Mononuclear cell (primary cell): Measurements from ENCODE around the gene N4BP2L1. TPM values are rescaled to one million over a fixed set of nuclear protein-coding genes. Genes with fewer than 3 reads are reported as not detected.

ENCODE experiments used
- H3K27me3 ChIP-seq: 2 replicates; pipeline ENCODE4 v1.6.0; 2011; ENCODE audit warnings: low read length, control low read depth; ENCODE audit not compliant: insufficient read depth
- H3K4me1 ChIP-seq: 2 replicates; pipeline ENCODE4 v1.5.1; 2011; ENCODE audit warnings: mild to moderate bottlenecking, low read length, control low read depth; ENCODE audit not compliant: insufficient read depth
- H3K4me3 ChIP-seq: 2 replicates; pipeline ENCODE4 v1.5.1; 2011; ENCODE audit warnings: mild to moderate bottlenecking, low read length, moderate library complexity
- H3K9me3 ChIP-seq: 2 replicates; pipeline ENCODE4 v1.5.1; 2011; ENCODE audit warnings: low read depth, mild to moderate bottlenecking, control low read depth, low read length
- total RNA-seq: library from RNA; depleted of rRNA; stranded (reverse); fragments of >200 nt; gene quantifications from one replicate; pipeline ENCODE4 v1.2.3, GENCODE V29; 2012

N4BP2L1 gene
- total RNA-seq, 1 donor, result 45.2 TPM

DNA sequence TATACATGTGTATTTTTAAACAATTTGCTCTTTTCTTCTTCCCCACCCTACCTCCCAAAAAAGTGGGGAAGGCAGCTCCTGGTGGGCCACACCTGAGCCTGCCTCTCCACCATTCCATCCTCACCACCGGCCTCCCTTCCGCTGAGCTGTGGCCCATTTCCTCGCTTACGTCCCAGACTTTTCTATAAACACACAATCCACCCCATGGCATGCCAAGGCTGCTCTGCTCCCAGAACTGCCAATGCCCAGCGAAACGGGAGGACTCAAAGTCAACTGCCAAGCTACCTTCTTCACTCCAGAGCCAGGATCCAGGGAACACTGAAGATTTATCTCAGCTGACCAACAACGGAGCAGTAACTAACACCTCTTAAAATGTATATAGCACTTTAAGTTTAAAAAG is 2.8 kb downstream of the N4BP2L1 start:
- Histone ChIP-seq H3K9me3 (no peaks in the 10 kb centered on the region), H3K27me3 (no peaks in the 10 kb centered on the region), H3K4me1 (peaks cover 52% of the 10 kb centered on the region), H3K4me3 (no peak overlapping the region)

DNA sequence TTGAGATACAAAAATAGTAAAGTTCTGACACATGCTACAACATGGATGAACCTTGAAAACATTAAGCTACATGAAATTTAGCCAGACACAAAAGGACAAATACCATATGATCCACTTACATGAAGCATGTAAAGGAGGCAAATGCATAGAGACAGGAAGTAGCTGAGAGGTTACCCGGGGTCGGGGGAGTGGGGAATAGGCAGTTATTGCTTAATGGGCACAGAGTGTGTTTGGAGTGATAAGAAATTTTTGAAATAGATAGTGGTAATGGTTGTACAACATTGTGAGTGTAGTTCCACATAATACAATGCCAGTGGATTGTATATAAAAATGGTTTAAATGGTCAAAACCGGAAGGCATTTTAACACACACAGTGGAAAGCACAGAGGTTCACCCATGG is 4.3 kb downstream of the N4BP2L1 start:
- Histone ChIP-seq H3K27me3 (no peaks in the 10 kb centered on the region), H3K4me3 (no peak overlapping the region), H3K9me3 (no peaks in the 10 kb centered on the region), H3K4me1 (peaks cover 37% of the 10 kb centered on the region)

DNA sequence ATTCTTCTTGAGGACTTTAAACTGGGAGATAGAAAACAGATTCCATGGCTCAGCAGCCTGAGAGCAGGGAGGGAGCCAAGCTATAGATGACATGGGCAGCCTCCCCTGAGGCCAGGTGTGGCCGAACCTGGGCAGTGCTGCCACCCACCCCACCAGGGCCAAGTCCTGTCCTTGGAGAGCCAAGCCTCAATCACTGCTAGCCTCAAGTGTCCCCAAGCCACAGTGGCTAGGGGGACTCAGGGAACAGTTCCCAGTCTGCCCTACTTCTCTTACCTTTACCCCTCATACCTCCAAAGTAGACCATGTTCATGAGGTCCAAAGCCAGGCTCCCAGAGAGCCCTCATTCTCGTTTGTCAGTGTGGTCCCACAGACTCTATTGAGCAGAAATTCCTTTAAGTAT is 8.1 kb downstream of the N4BP2L1 start:
- Histone ChIP-seq H3K4me3 (no peak overlapping the region), H3K4me1 (peaks cover 17% of the 10 kb centered on the region), H3K9me3 (no peaks in the 10 kb centered on the region), H3K27me3 (no peaks in the 10 kb centered on the region)

DNA sequence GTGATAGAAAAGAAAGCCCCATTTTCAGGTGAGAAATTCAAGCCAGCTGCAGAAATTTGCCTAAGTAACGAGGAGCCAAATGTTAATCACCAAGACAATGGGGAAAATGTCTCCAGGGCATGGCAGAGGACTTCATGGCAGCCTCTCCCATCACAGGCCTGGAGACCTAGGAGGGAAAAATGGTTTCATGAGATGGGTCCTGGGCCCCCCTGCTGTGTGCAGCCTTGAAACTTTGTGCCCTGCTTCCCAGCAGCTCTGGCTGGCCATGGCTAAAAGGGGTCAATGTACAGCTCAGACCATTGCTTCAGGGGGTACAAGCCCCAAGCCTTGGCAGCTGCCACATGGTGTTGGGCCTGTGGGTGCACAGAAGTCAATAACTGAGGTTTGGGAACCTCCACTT is 9.9 kb downstream of the N4BP2L1 start:
- Histone ChIP-seq H3K4me3 (no peak overlapping the region), H3K9me3 (no peaks in the 10 kb centered on the region), H3K4me1 (peaks cover 6% of the 10 kb centered on the region), H3K27me3 (no peaks in the 10 kb centered on the region)

DNA sequence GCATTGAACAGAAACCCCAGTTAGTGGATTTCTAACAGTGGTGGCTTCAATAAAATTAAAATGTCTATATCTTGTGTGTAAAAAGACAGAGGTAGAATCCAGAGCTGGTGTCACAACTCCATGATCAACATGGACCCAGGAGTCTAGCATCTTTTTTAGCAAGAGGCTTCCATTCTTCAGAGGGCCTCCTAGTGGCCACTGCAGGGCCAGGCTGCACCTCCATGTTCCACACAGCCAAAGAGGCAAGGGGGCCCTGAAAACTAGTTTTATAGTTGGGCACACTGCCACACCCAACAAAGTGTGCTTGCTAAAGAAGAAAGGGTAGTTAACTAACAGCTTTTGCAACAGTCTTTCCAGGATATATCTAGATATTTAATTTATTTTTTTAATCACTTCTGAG is 12.9 kb downstream of the N4BP2L1 start:
- no peaks in the 10 kb centered on the region for H3K27me3 ChIP-seq
- H3K4me3 ChIP-seq, result no peak overlapping the region
- no peaks in the 10 kb centered on the region for H3K9me3 ChIP-seq
- no peaks in the 10 kb centered on the region for H3K4me1 ChIP-seq

DNA sequence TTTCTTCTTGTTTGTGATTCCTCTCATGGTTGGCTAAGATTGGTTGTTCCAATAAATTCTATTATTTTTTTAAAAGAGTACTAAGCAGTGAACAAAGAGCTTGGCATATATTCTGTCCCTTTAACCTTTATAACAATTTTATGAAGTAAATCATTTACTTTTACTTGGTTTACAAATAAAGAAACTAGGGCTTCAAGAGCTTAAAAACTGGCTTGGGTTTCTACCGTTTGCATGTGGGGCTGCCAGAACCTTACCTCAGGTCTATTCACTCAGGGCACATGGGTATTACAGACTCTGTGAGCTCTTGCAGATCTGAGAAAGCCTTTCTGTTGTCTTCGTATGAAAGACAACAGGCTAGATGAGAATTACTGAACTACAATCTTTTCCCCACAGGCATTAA is 13.3 kb downstream of the N4BP2L1 start:
- Histone ChIP-seq H3K4me1 (peaks cover 1% of the 10 kb centered on the region), H3K27me3 (no peaks in the 10 kb centered on the region), H3K9me3 (no peaks in the 10 kb centered on the region), H3K4me3 (no peak overlapping the region)

DNA sequence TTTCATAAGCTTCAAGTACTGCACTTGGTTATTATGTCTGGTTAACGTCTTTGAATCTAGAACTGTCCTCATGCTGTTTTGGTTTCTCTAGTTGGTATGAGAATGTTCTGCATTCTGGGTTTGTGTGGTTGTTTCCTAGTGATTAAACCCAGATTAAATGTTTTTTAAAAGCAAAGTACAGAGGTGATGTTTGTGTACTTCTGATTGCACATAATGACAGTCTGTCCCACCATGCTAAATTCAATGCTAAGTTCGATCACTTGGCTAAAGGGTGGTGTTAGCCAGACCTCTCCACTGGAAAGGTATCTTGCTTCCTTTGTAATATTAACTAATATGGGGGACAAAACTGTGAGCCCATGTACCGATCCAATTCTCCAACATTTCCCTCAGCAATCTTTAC is 14.6 kb downstream of the N4BP2L1 start:
- Histone ChIP-seq H3K9me3 (no peaks in the 10 kb centered on the region), H3K27me3 (no peaks in the 10 kb centered on the region), H3K4me1 (peaks cover 5% of the 10 kb centered on the region), H3K4me3 (no peak overlapping the region)

DNA sequence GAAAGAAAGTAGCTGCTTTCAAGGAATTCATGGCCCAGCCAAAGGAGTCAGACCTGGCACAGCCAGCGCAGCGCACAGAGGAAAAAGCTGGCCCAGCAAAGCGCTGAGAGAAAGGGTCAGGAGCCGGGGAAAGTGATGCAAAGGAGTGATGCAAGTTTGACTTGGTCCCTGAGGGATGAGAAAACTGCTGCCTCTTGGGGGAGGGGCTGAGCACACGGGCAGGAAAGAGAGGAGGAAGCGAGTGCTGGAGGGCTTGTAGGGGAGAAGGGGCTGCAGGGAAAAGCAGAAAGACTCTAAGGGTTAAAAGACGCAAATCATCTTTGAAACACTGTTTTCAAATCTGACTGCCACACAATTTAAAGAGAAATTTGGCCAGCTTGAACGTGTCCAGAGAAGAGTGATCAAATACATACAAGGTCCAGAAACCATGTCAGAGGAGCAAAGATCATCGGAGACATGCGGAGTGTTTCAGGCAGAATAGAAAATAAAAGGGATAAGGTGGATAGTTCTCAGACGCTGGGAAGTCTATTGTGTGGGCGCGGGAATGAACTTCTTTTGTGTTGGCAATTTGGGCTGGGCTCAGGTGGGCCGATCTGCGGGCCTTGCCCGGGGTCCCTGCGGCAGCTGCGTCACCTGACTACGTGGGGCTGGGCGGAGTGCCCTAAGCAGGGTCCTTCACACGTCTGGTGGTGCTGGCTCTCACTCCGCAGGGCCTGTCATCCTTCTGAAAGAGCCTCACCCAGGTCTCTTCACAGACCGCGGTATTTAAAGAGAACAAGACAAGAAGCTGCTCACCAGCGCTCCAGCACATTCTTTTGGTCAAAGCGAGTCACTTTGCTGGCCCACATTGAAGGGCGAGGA is 18.1 kb downstream of the N4BP2L1 start:
- H3K4me1 ChIP-seq, result peaks cover 5% of the 10 kb centered on the region
- H3K27me3 ChIP-seq, result no peaks in the 10 kb centered on the region
- H3K4me3 ChIP-seq, result no peak overlapping the region
- H3K9me3 ChIP-seq, result no peaks in the 10 kb centered on the region

DNA sequence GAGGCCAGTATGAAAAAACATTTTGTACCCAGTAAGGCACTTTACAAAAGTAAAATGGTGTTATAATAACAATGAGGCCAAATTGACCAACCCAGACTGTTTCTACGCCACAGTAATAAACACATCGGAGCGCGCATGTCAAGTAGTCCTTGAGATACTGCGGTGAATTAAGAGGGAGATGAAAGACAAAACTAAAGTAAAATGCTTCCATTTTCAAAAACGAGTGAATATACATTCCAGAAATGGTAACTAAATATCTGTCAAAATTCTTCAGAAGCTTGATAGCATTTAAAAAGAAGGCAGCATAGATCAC is 19.0 kb downstream of the N4BP2L1 start:
- Histone ChIP-seq H3K4me1 (peaks cover 5% of the 10 kb centered on the region), H3K27me3 (no peaks in the 10 kb centered on the region), H3K4me3 (no peak overlapping the region), H3K9me3 (no peaks in the 10 kb centered on the region)

DNA sequence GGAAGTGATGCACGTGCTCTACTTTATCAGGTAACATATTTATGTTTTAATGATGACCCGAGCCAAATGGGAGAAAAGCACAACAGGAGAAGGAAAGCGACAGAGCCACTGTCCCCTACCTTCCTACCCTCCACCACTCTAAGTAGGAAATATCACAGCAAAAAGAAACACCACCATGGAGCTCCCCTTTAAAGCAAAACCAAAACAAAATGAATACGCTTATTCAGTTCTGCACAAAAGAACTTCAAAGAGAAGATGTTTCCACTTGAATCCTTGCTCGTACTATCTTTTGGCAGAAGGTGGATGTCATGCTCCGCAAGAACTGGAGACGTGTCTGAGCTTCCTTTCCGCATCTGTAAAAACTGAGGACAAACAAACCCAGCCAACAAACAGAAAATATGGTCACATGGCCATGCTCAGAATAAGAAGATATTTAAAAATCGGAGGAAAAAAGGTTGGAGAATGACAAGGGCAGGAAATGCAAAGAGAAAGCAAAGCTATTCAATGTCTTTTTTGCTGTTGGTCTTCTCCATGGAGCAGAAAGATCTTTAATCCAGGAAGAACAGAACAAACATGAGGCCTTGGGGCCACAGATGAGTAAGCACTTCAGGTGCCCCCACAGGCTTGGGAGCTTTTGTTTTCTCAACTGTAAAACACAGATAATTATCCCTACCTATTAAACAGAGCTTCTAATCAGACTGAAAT is 19.5 kb downstream of the N4BP2L1 start:
- no peaks in the 10 kb centered on the region for H3K9me3 ChIP-seq
- peaks cover 5% of the 10 kb centered on the region for H3K4me1 ChIP-seq
- no peak overlapping the region for H3K4me3 ChIP-seq
- no peaks in the 10 kb centered on the region for H3K27me3 ChIP-seq

DNA sequence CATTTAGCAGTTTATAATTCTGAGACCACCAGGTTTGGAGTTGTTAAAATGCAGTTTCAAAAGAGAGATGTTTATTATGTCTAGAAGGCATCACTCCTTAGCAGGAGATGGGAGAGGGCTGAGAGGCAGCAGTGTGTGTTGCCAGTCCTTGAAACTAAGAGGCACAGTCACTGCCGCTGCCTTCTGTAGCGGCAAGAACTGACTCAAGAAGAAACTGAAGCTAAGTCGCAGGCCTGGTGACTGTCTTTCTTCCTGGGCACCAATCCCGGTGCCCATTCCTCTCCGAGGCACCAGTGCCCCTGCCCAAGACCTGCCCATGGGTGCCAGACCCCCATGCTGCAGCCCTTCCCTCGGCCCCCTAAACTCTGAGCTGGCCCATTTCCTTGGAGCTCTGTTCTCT is 20.1 kb downstream of the N4BP2L1 start:
- Histone ChIP-seq H3K4me1 (peaks cover 5% of the 10 kb centered on the region), H3K4me3 (no peak overlapping the region), H3K9me3 (no peaks in the 10 kb centered on the region), H3K27me3 (no peaks in the 10 kb centered on the region)

DNA sequence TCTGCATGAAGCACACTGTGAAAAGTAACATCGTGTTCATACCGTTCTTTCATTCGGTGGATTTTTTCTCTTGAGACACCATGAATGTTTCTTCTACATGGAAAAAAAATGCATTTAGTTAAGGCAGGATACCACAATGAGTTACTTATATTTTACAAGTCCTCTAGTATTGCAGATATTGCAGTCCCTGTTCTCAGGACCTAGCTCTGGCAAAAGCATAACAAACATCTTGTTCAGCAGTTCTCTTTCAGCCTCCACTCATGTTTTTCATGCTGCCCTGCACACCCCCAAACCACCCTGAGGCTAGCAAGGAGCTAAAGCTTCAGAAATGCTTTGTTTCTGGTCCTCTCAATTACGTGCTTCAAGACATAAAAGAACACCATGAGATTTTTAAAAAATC is 24.8 kb downstream of the N4BP2L1 start:
- Histone ChIP-seq H3K4me1 (no peaks in the 10 kb centered on the region), H3K27me3 (no peaks in the 10 kb centered on the region), H3K9me3 (no peaks in the 10 kb centered on the region), H3K4me3 (no peak overlapping the region)

DNA sequence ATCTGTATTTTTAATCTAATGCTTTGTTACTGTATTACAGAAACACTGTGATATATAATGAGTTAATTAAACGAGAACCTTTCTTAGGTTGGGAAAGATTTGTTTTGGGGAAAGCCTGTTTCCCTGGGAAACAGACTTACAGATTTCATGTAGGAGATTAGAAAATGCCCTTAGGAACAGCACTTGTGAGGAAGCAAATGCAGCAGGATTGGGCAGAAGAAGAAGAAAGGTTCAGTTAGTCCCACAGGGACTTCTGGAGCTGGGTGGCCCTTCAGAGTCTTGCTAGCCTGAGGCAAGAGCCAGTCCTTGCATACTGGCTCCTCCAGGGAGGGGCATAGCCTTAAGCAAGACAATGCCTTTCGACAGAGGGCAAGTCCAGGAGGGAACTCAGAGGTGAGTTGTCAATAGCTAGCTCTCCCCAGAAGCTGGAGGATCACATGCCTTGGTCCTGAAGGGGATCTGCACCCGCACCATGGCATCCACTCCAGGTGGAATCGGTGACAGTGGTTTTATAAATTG is 36.8 kb downstream of the N4BP2L1 start:
- Histone ChIP-seq H3K27me3 (no peaks in the 10 kb centered on the region), H3K9me3 (no peaks in the 10 kb centered on the region), H3K4me3 (no peak overlapping the region), H3K4me1 (peaks cover 6% of the 10 kb centered on the region)

DNA sequence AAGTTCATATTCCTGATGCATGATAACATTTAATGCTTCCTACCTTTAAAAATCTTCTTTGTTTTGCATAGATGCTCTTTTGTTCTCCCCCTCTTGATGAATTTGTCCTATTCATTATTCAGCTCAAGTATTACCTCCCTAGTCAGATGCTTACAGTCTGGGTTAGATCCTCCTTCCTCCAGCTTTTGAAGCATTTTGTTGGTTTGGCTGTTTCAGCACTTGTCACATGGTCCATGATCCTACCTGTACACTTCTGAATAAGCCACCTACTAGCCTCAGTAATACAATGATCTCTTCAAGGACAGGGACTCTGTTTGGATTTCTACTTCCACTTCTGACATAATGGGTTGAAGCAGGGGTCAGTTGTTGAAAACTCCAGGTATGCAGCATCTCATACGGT is 37.4 kb downstream of the N4BP2L1 start:
- Histone ChIP-seq H3K9me3 (no peaks in the 10 kb centered on the region), H3K4me1 (peaks cover 6% of the 10 kb centered on the region), H3K27me3 (no peaks in the 10 kb centered on the region), H3K4me3 (no peak overlapping the region)

DNA sequence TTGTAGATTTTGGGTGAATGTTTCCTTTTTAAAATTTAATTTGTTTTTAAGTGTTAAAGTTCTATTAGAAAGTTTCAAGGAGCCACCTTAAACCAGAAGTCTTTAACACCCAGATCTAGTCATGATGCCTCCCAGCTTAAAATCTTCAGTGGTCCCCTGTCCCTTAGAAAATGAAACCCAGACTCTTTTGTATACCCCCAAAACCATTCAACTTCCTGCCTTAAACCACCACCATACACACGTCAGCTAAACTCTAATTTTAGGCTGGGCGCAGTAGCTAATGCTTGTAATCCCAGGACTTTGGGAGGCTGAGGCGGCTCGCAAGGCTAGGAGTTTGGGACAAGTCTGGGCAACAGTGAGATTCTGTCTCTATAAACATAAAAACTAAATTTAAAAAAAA is 37.9 kb downstream of the N4BP2L1 start:
- H3K27me3 ChIP-seq, result no peaks in the 10 kb centered on the region
- H3K4me1 ChIP-seq, result peaks cover 6% of the 10 kb centered on the region
- no peak overlapping the region for H3K4me3 ChIP-seq
- no peaks in the 10 kb centered on the region for H3K9me3 ChIP-seq

DNA sequence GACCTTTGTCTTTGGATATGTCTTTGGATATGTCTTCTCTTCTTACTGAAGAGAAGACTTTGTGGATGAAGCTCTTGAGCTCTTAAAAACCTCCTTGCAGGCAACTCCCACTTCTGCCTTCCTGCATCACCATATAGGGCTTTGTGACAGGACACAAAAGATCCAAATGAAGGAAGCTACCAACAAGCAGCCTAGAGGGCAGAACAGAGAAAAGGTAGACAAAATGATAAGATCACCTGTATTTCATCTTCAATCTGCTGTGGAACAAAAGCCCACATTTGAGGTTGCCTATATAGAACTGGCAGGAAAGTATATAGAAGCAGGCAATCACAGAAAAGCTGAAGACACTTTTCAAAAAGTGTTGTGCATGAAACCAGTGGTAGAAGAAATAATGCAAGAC is 42.5 kb downstream of the N4BP2L1 start:
- H3K9me3 ChIP-seq, result no peaks in the 10 kb centered on the region
- peaks cover 6% of the 10 kb centered on the region for H3K4me1 ChIP-seq
- H3K4me3 ChIP-seq, result no peak overlapping the region
- H3K27me3 ChIP-seq, result no peaks in the 10 kb centered on the region
